Measurements from ENCODE around the gene TMEM81. TPM values are rescaled to one million over a fixed set of nuclear protein-coding genes. Genes with fewer than 3 reads are reported as not detected.

TMEM81 gene
- total RNA-seq, 2 donors from 2014 or later, result 2.4 to 2.9 TPM

- Histone ChIP-seq H3K36me3 (peaks cover 77% of the 10 kb centered on the region), H3K27me3 (no peaks in the 10 kb centered on the region), H3K4me3 (no peak overlapping the region), H3K9me3 (no peaks in the 10 kb centered on the region), H3K27ac (no peak overlapping the region), H3K4me1 (no peaks in the 10 kb centered on the region)
- no peak for DNase-seq (ENCODE audit: low spot score)
- TF ChIP-seq, protein P1, sequence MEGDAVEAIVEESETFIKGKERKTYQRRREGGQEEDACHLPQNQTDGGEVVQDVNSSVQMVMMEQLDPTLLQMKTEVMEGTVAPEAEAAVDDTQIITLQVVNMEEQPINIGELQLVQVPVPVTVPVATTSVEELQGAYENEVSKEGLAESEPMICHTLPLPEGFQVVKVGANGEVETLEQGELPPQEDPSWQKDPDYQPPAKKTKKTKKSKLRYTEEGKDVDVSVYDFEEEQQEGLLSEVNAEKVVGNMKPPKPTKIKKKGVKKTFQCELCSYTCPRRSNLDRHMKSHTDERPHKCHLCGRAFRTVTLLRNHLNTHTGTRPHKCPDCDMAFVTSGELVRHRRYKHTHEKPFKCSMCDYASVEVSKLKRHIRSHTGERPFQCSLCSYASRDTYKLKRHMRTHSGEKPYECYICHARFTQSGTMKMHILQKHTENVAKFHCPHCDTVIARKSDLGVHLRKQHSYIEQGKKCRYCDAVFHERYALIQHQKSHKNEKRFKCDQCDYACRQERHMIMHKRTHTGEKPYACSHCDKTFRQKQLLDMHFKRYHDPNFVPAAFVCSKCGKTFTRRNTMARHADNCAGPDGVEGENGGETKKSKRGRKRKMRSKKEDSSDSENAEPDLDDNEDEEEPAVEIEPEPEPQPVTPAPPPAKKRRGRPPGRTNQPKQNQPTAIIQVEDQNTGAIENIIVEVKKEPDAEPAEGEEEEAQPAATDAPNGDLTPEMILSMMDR (IDR thresholded peaks at IDR 0.05), result no peak
These were observed 6.9 kb upstream of the TMEM81 start for GRCh38 chr1:205091043-205091740.

GRCh38 chr1:205088341-205088740 lies 4.1 kb upstream of the TMEM81 start:
- Histone ChIP-seq H3K4me3 (no peak overlapping the region), H3K36me3 (peaks cover 50% of the 10 kb centered on the region), H3K27ac (no peak overlapping the region), H3K27me3 (no peaks in the 10 kb centered on the region), H3K4me1 (no peaks in the 10 kb centered on the region), H3K9me3 (no peaks in the 10 kb centered on the region)
- TF ChIP-seq, protein P1 (IDR thresholded peaks at IDR 0.05), result no peak
- DNase-seq (ENCODE audit: low spot score), result no peak

GRCh38 chr1:205082431-205082830 lies 1.8 kb downstream of the TMEM81 start:
- Histone ChIP-seq H3K4me3 (no peak overlapping the region), H3K36me3 (peaks cover 10% of the 10 kb centered on the region), H3K9me3 (no peaks in the 10 kb centered on the region), H3K27me3 (no peaks in the 10 kb centered on the region), H3K4me1 (peaks cover 0 to 1% of the 10 kb centered on the region in 2 donors), H3K27ac (no peak overlapping the region)
- DNase-seq (ENCODE audit: low spot score), result no peak
- TF ChIP-seq, protein P1 (IDR thresholded peaks at IDR 0.05), result no peak

GRCh38 chr1:205077934-205078311 lies 6.3 kb downstream of the TMEM81 start:
- Histone ChIP-seq H3K4me3 (no peak overlapping the region), H3K36me3 (no peaks in the 10 kb centered on the region), H3K27me3 (no peaks in the 10 kb centered on the region), H3K27ac (no peak overlapping the region), H3K4me1 (peaks cover 0 to 13% of the 10 kb centered on the region in 2 donors), H3K9me3 (no peaks in the 10 kb centered on the region)
- TF ChIP-seq, protein P1 (IDR thresholded peaks at IDR 0.05), result no peak
- DNase-seq (ENCODE audit: low spot score), result no peak

GRCh38 chr1:205077158-205077933 lies 6.9 kb downstream of the TMEM81 start:
- Histone ChIP-seq H3K4me3 (no peak overlapping the region), H3K27ac (no peak overlapping the region), H3K9me3 (no peaks in the 10 kb centered on the region), H3K27me3 (no peaks in the 10 kb centered on the region), H3K36me3 (no peaks in the 10 kb centered on the region), H3K4me1 (peaks cover 0 to 13% of the 10 kb centered on the region in 2 donors)
- DNase-seq (ENCODE audit: low spot score), result no peak
- TF ChIP-seq, protein P1 (IDR thresholded peaks at IDR 0.05), result no peak
